Cortex of kidney (tissue), 1 donor: ENCODE measurements around the gene TNRC18.

Source experiments
- DNase-seq: peaks from one replicate; lab custom pipeline; 2025; lab: John Stamatoyannopoulos, UW

Gene TNRC18

DNA sequence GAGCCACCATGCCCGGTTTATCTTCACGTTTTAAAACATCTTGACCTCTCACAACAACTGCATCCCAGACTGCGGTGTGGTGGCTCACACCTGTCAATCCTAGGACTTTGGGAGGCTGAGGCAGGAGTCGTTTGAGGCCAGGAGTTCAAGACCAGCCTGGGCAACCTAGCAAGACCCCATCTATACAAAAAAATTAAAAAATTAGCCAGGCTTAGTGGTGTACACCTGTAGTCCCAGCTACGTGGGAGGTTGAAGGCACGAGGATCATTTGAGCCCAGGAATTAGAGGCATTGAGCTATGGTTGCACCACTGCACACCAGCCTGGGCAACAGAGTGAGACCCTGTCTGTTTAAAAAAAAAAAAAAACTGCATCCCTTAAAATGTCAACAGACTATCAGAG lies 20.2 kb downstream of the TNRC18 start:
- DNase-seq: no peak

GRCh38 chr7:5397736-5398135 lies 25.9 kb downstream of the TNRC18 start:
- no peak for DNase-seq

DNA sequence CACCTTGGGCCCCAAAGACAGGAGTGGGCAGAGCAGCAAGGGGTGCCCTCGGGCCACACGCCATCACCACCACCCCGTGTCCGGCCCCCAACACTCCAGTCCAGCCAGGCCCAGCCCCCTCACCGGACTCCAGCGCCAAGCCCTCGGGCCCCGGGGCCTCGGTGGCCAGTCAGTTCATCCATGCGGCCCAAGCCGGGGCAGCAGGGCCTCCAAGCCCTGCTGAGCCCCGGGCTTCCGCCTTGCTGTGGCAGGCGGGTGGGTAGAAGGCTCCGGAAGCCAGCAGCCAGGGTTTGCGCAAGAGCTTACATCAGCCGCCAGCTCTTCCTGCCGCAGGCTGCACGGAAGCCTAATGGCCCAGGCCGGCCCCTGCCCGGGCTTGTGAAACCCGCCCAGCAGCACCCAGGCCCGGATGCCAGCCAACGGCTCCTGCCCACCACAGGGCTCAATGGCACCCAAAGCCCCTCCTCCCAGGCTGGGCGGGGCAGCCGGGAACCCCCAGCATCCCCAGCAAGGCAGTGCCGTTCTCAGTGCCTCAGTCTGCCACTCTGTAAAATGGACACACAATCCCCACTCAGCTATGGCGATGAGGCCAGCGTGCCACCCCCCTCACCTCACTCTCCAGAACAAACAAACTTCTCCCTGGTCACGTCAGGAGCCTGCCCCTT lies 26.5 kb downstream of the TNRC18 start:
- DNase-seq: no peak

DNA sequence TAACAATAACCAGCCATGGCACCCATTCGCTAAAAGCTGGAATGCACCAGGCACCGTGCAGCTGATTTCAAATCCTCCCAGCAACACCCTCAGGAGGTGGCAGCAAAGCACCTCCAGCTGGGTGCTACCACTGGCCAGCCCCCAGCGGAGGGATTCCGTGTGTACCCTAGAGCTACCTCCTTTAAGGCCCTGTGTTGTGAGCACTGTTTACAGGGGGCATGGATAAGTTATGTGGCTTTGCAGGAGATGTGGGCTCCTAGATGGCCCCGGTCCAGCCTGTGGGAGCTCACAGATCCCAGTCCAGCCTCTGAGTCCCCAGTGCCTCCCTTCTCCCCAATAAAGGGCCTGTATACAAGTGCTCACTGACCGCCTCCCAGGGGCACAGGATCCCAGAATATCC lies 27.1 kb downstream of the TNRC18 start:
- no peak for DNase-seq

- DNase-seq: no peak
These were observed 28.4 kb downstream of the TNRC18 start for GRCh38 chr7:5395246-5395645.

- DNase-seq: no peak
These were observed 29.1 kb downstream of the TNRC18 start for GRCh38 chr7:5394264-5395105.

DNA sequence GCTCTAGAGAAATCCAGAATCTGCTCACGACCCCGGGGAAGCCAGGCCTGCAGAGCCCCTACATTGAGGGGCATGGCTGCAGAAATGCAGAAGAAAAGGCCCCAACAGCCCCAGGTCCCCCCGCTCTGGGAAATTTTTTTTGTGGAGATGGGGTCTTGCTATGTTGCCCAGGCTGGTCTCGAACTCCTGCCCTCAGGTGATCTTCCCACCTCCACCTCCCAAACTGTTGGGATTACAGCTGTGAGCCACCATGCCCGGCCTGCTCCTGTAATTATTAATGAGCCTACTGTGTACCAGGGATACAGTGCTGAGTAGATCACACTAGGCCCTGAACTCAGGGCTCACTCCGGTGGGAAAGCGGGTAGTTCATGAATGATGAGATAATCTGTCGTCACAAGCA lies 29.9 kb downstream of the TNRC18 start:
- no peak for DNase-seq

DNA sequence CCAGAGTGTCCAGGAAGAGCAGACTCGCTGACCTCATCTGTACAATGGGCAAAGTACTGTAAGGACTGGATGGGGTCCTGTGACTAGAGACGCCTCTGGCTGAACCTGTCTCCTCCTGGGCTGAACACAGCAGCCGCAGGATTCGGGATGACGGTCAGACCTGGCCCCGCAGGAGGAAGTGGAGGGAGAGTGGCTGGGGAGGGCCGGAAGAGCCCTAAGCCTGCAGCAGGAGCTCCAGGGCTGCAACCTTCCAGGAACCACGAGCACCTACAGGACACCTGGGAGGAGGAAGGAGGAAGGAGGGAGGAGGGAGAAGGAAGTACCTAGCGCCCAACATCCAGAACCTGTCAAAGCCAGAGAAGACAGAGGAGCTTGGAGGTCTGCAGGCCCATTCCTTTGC lies 30.3 kb downstream of the TNRC18 start:
- no peak for DNase-seq

DNA sequence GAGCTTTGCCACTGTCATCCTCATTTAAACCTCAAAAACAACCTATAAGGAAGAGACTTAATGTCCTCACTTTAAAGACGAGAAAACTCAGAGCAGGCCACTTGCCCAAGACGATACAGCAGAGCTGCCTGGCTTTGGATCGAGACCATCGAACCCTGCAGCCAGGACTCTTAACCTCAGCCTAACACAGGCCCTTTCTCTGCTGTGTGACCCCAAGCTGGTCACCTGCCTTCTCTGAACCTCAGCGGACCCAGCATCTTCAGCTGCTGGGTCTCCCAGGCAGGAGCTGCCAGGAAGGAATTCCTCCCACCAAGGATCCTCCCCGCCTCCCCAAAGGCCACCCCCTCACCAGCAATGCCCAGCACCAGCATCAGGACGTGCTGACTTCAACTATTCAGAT lies 32.7 kb downstream of the TNRC18 start:
- DNase-seq: no peak

GRCh38 chr7:5388905-5389433 lies 34.7 kb downstream of the TNRC18 start:
- no peak for DNase-seq

DNA sequence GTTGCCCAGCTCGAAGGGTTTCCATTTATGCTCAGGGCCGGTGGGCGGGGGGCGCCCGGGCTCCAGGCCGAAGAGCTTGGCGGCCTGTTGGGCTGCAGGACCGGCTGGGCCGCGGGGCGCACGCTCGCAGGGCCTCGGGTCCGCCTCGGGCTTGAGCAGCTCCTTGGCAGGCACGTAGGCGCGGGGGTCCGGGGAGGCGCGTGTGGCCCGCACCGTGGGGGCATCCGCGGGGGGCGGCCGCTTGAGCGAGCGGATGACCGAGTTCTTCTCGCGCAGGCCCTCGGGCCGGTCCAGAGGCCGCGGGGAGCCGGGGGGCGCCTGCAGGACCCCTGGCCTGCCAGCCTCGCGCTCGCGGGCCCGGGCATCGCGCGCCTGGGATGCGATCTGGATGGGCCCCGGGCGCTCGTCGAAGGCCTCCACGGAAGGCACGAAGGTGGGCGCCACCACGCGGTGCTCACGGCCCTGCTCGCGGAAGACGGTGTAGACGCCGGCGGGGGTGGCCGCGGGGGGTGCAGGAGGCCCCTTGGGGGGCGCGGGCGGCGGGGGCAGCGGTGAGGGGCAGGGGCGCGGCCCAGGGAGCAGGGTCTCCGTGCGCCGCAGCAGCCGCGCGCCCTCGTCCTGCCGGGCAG lies 35.2 kb downstream of the TNRC18 start:
- no peak for DNase-seq

DNA sequence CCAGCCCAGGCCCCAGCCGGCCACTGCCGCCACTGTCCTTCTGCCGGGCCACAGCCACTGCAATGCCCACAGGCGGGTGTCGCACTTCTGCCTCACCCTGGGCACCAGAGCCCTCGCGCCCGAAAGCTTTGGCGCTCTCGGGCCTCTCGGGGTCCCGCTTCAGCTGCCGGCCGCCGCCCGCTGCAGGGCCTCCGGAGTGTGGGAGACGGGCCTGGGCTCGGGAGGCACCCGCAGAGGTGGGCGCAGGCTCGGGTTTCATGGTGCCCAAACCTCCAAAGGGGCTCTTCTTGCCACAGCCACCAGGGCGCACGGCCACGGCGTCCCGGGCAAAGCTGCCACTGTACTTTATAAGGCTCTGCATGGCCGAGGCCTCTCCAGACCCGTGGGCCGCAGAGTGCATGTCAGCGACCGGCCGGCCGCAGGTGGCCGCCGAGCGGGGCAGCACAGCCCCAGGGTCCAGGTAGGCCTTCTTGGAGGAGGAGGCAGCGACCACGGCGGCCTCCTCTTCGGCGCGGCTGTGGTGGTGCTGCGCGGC lies 35.9 kb downstream of the TNRC18 start:
- no peak for DNase-seq

GRCh38 chr7:5384618-5385017 lies 39.0 kb downstream of the TNRC18 start:
- no peak for DNase-seq

DNA sequence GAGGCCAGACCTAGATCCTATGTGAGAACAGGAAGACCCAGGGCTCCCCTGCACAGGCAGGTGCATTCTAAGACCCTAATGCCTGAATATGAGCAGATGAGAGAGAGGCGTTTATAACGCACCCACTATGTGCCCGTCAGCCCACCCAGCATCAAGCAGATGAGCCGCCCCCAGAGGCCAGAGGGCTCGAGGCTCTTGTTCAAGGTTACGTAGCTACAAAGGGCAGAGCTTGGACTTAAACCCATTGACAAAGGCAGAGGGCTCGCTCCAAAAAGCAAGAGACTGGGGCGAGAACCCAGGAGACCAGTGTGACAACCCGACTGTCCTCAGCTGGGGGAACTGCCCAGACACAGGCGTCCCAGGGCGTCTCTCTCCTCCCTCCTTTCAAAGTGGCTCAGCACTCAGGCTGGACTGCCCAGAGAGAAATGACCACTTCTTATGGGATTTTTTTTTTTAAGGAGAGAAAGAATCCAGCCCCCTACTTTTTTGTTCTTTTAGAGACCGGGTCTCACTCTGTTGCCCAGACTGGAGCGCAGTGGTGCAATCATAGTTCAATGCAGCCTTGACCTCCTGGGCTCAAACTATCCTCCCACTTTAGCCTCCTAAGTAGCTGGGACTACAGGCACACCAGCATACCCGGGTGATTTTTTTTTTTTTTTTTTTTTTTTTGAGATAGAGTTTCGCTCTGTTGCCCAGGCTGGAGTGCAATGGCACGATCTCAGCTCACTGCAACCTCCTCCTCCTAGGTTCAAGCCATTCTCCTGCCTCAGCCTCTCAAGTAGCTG lies 40.1 kb downstream of the TNRC18 start:
- DNase-seq: no peak

DNA sequence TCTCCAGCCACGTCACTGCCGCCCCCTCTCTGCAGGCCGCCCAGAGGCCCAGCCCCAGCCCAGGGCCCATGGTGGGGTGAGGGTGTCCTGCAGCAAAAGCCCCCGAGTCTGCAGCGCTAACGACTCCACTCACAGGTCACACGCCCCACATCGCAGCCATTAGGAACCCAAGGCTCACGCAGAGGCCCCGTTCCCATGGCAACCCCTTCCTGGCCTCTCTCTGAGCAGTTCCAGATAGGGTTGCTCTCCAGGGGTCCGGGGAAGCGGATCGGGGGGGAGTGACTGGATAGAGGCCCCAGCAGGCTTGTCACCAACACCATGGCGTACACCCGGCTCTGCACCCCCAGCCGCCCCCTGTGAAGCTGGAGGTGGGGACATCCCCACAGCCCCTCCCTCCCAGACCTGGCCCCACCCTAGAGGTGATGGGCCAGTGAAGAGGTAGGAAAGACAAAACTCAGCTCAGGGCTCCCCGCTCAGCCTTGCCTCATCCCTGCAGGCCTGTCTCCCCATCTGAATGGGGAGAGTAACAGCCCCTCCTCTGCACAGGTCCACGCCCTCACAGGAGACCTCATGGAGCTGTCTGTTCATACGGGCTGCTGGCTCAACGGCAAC lies 41.2 kb downstream of the TNRC18 start:
- DNase-seq: no peak

DNA sequence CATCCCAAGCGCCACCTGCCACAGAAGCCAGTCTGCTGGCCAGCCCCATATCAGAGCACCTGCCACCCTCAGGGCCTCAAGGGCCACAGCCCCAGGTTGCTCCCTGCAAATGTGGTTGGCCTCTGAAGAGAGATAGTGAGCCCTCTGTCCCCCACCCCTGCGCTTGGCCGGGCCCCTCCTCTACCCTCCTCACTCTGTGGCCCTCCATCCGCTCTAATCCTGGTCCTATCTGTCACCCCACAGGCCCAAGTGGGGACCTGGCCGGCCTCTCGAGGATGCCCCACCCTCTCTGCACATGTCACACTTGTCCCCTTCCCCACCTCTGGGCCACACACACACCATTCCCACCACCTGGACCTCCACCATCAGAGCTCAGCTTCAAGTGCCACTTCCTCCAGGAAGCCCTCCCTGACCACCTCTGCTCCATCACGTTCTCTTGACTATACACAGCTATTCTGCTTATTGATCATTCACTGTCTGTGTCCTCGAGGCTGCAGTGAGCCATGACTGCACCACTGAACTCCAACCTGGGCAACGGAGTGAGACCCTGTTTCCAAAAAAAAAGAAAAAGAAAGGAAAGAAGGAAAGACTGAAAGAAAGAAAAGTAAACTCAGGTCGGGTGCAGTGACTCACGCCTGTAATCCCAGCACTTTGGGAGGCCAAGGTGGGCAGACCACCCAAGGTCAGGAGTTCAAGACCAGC lies 42.4 kb downstream of the TNRC18 start:
- DNase-seq: no peak

DNA sequence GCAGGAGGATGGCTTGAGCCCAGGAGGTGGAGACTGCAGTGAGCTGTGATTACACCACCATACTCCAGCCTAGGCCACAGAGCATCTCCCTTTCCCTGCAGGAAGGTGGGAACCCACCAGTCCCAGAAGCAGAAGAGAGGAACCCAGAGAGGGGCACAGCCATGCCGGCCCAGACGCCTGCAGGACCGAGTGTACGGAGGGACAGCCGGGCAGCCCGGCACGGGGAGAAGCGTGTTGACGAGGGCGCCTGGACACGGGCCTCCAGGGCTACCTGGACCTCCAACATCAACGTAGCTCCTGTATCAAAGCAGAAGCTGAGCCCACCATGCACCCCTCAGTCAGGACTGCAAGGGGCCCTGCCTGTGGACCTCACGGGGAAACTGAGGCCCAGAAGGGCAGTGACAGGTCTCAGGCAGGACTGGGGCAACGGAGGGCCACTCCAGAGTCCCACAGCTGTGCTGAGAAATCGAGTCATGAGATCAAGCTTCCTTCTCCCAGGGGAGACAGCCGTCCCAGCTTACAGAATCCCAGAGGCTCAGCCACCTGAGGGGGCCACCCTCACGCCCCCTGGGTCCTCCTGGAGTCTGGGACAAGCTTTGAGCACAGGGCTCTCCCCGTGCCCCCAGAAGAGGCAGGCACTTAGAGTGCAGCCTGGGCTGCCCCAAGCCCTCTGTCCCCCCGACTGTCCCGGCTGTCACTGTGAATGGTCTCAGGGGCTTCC lies 43.1 kb downstream of the TNRC18 start:
- no peak for DNase-seq

DNA sequence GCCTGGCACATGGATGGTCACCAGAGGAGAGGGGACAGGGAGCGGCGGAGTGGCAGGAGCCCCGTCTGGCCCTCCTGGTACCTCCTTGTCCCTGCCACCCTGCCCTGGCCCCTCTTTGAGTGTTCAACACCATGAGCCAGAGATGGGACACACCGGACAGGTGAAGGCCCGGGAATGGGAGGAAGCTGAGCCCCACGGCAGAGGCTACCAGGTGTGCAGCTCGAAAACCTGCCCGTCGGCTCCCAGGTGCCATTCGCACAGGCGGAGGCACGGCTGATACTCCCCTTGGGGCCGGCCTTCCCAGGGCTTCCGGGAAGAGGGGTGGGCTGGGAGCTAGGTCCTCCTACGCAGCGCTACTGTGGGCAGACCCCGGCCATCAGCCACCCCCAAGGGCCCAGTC lies 44.1 kb downstream of the TNRC18 start:
- DNase-seq: no peak

- no peak for DNase-seq
These were observed 45.8 kb downstream of the TNRC18 start for GRCh38 chr7:5377816-5378215.

DNA sequence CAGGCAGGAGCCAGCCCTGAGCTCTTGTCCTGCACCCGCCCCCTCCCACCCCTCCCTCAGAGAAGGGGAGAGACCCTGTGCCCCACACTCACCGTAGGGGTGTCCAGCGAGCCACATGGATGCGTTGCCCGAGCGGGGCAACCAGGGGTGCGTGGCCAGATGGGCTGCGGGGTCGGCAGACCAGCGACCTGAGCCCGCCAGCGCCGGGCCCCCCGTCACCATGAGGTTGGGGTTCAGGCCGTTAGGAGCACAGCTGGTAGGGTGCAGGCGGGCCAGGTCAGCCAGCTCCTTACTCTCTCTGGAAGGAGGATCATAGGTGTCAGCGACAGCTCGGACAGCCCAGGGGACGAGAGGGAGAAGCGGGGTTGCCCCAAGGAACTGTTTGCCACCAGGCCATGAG lies 46.4 kb downstream of the TNRC18 start:
- DNase-seq: no peak
